NCI-H1092 treated with DMSO at 0.1 percent for 48 hours (cell line): Measurements from ENCODE around the gene SAMD11.

Experiments used
- DNase-seq: peaks from one replicate; lab custom pipeline; 2025; lab: John Stamatoyannopoulos, UW

The SAMD11 gene

DNA sequence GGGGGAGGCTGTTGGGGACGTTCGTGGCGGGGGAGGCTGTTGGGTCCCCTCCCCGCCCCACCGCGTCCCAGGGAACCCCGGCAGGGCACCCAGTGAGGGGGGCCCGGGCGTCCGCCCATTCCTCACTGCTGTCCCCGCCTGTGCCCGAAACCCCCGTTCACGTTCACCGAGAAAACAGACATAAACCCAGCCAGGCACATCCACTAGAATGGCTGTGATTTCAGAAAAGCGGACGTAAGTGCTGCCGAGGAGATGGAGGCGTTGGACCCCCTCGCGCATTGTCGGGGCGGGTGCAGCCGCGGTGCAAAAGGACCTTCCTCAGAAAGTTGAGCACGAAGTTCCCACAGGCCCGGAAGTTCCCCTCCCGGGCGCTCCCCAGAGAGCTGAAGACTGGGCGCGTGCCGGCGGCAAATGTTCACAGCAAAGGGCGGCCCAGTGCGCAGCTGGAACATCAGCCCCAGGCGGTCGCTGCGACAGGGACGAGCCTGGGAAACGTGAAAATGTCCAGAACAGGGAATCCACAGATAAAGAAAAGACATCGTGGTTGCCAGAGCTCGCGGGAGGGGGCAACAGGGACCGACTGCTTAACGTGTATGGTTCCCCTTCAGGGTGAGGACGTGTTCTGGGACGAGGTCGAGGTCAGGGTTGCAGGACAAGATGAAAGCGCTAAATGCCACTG lies 18.5 kb upstream of the SAMD11 start:
- no peak for DNase-seq

GRCh38 chr1:905811-906599 lies 17.7 kb upstream of the SAMD11 start:
- DNase-seq: no peak

- DNase-seq: no peak
These were observed 16.9 kb upstream of the SAMD11 start for GRCh38 chr1:906600-907420.

GRCh38 chr1:907611-908451 lies 15.9 kb upstream of the SAMD11 start:
- no peak for DNase-seq

DNA sequence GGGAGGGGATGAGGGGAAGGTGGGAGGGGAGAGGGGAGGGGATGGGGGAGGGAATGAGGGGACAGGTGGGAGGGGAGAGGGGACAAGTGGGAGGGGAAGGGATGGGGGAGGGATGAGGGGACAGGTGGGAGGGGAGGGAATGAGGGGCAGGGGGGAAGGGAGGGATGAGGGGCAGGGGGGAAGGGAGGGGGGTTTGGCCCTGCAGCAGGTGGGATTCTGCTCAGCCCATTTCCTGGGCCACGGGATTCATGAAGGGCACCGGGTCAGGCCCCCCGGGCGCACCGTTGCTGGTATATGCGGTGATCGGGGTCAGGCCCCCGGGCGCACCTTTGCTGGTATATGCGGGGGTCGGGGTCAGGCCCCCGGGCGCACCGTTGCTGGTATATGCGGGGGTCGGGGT lies 15.1 kb upstream of the SAMD11 start:
- DNase-seq: no peak

GRCh38 chr1:909861-910310 lies 13.8 kb upstream of the SAMD11 start:
- DNase-seq: no peak

GRCh38 chr1:910311-910880 lies 13.3 kb upstream of the SAMD11 start:
- DNase-seq: no peak

- no peak for DNase-seq
These were observed 12.6 kb upstream of the SAMD11 start for GRCh38 chr1:910881-911721.

- DNase-seq: no peak
These were observed 11.6 kb upstream of the SAMD11 start for GRCh38 chr1:911875-912739.

DNA sequence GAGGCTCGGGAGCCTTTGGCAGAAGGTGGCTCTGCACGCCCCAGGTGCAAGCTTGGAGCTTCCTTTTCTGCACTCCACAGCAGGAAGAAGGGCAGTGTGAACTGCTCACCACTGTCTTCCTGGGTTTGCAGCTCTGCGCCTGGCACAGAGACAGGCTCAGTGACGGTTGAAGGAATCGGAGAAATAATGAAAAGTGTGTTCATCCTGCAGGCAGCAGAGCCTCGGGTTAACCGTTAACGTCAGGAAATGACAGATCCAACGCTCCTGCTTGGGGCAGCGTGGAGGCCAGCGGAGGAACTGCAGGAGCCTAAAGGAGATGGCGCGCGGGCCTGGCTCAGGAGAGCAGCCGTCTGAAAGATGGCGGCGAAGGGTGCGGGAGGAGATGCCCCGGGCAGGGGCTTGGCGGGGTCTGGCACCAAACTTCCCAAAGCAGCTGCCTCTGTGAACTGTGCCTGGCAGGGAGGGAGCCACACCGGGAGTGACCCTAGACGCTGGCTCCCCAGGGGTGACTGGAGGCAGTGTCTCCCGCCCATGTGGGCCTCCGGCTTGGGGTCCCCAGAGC lies 10.9 kb upstream of the SAMD11 start:
- DNase-seq: no peak

DNA sequence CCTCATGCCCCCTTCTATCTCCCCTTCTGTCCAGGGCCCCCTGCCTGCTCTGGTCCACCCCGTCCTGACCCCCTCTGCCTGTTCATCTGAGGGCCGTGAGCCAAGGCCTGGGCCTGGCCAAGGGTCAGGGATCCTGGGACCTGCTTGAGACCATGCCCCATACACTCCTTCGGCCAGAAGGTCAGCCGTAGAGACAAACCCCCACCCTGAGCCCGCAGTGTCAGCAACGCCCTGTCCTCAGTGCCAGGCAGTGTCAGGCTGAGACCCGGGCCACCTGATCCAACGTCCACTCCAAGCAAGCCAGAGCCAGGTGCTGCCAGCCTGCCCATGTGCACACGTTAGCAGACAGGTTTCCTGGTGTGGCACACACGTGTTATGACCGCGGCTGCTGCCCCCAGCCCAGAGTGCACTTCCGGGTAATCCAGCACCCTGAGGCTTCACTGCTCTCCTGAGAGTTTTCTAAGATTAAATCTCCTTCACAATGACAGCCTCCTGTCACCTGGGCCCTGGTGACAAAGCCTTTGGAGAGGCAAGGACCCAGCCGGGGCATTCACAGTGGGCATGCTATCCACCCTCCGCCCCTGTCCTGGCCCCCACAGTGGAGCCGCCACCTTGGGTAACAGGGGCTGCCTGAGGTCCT lies 10.1 kb upstream of the SAMD11 start:
- DNase-seq: no peak

GRCh38 chr1:914131-914890 lies 9.4 kb upstream of the SAMD11 start:
- no peak for DNase-seq

DNA sequence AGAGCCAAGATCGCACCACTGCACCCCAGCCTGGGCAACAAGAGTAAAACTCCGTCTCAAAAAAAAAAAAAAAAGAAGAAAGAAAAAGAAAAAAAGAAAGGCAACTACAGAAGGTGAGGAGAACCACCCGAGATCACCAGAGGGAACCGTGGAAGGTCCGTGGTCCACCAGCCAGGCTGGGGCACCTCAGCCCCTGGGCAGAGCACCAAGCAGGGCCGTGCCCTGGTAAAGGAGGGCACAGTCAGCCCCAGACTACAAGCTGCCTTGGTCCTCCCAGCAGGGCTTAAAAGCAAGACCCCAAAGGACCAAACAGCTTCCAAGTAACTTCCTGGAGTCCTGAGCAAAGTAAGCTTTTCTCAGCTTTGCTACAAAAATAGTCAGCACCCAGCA lies 8.8 kb upstream of the SAMD11 start:
- no peak for DNase-seq

- DNase-seq: no peak
These were observed 8.2 kb upstream of the SAMD11 start for GRCh38 chr1:915295-916172.

GRCh38 chr1:916173-917075 lies 7.3 kb upstream of the SAMD11 start:
- DNase-seq: no peak

DNA sequence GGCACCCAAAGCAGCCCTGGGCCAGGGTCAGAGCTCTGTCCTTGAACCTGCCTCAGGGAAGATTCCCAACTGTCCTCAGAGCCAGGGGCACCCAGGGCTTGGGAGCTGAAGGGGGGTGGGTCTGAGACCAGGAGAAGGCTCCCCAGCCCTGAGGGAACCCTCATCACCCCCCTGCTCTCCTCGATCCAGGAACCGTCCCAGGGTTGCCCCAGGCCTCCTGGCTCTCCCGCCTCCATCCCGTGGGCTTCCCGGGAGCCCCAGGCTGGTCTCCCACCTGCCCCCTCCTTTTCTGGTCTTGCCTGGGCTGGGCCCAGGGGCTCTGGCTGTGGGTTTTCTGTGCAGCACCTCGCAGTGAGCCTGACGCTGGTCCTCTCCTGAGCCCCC lies 6.7 kb upstream of the SAMD11 start:
- no peak for DNase-seq
